Fibroblast of mammary gland (primary cell): Measurements from ENCODE around the gene PDLIM1.

Experiments
- DNase-seq: peaks from one replicate; pipeline ENCODE4 v3.0.0-alpha.2; 2010; ENCODE audit warnings: low read depth
- H3K4me3 ChIP-seq: 2 replicates; pipeline ENCODE4 v1.5.1; 2011; ENCODE audit warnings: low read depth, mild to moderate bottlenecking, low read length, moderate library complexity; ENCODE audit not compliant: control insufficient read depth
- TF ChIP-seq, protein P1 (sequence below): conservative IDR thresholded peaks from 2 replicates; pipeline ENCODE4 v1.5.1; 2011; ENCODE audit warnings: low read depth, low read length, inconsistent platforms; ENCODE audit not compliant: control insufficient read depth, insufficient read depth

PDLIM1 gene

GRCh38 chr10:95333997-95334804 lies 43.4 kb upstream of the PDLIM1 start:
- TF ChIP-seq, protein P1, sequence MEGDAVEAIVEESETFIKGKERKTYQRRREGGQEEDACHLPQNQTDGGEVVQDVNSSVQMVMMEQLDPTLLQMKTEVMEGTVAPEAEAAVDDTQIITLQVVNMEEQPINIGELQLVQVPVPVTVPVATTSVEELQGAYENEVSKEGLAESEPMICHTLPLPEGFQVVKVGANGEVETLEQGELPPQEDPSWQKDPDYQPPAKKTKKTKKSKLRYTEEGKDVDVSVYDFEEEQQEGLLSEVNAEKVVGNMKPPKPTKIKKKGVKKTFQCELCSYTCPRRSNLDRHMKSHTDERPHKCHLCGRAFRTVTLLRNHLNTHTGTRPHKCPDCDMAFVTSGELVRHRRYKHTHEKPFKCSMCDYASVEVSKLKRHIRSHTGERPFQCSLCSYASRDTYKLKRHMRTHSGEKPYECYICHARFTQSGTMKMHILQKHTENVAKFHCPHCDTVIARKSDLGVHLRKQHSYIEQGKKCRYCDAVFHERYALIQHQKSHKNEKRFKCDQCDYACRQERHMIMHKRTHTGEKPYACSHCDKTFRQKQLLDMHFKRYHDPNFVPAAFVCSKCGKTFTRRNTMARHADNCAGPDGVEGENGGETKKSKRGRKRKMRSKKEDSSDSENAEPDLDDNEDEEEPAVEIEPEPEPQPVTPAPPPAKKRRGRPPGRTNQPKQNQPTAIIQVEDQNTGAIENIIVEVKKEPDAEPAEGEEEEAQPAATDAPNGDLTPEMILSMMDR, result no peak
- H3K4me3 ChIP-seq, result no peak overlapping the region
- DNase-seq, result peak; percentile 94

DNA sequence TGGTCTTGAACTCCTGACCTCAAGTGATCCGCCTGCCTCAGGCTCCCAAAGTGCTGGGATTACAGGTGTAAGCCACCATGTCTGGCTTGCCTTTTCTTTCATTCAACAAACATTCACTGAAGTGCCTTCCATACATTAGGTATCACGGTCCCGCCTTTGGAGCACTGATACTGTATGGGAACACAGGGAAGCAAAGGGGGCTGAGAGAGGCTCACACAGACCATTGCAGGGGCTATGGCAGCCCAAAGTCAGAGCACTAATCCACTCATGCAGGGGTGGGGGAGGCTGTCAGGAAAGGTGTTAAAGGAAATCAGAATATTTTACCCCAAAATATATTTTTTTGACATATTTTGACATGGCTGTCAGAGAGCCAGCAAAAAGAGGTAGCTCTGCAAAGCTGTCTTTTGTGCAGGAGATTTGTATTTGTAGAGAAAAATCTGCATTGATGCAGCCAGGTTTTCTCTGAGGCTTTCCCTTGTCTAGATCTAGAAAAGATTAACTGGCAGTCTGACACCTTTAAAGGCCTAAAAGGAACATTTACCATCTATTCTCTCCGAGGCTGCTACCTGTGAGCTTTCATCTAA lies 42.0 kb upstream of the PDLIM1 start:
- no peak overlapping the region for H3K4me3 ChIP-seq
- no peak for DNase-seq
- TF ChIP-seq, protein P1, result no peak

DNA sequence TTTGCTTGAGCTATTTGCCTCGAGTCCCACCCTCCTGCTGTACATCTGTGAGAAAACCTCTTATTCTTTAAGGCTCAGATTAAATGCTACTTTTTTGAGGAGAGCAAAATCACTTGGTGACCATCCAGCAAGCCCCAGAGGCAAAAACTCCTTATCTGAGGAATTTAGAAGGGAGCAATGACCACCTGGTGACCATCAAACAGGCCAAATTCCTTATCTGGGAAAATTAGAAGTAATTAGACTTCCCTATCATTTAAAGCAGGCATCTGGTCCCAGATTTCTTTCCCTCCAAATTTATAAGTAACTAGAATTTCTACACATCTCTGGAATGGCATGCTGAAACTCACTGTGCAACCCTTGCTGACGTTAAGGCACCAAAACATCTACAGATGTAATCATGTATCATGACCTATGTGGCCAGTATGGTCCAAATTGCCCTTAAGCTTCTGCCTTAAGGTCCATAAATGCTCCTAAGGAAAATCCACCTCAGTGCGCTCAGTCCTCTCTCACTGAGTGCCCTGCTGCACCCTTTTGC lies 40.9 kb upstream of the PDLIM1 start:
- H3K4me3 ChIP-seq, result no peak overlapping the region
- no peak for DNase-seq
- TF ChIP-seq, protein P1, result no peak

- TF ChIP-seq, protein P1, result no peak
- no peak for DNase-seq
- no peak overlapping the region for H3K4me3 ChIP-seq
Observed at GRCh38 chr10:95330966-95331453, 40.2 kb upstream of the PDLIM1 start.

- TF ChIP-seq, protein P1, result no peak
- no peak overlapping the region for H3K4me3 ChIP-seq
- no peak for DNase-seq
Observed at GRCh38 chr10:95329296-95329695, 38.5 kb upstream of the PDLIM1 start.

DNA sequence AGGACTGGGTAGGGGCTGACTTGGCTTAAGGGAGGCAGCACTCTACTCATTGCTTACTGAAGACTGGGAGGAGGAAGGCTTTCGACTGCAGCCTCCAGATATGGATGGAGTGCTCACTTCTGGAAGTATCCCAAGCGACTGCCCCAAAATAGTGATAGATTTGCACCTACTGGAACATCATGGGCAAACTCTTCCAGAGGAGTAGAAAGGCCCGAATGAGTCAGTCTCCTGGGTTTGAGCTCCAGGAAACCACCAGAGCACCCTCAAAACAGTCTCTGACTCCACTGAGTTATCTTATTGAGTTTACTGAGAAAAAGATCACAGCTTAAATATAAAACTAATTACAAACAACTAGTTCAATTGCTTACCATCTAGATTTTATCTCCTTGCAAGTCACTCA lies 37.2 kb upstream of the PDLIM1 start:
- H3K4me3 ChIP-seq, result no peak overlapping the region
- no peak for DNase-seq
- TF ChIP-seq, protein P1, result no peak
